Hair follicular keratinocyte (primary cell): ENCODE results near the gene PPP1R3C. TPM values are rescaled to one million over a fixed set of nuclear protein-coding genes. Genes with fewer than 3 reads are reported as not detected.

ENCODE experiments used
- total RNA-seq: library from RNA; depleted of rRNA; stranded (reverse); fragments of >200 nt; gene quantifications from 2 replicates; pipeline ENCODE4 v1.2.3, GENCODE V29; 2015

The PPP1R3C gene
- total RNA-seq: 7.0 and 7.1 TPM in 2 replicates

DNA sequence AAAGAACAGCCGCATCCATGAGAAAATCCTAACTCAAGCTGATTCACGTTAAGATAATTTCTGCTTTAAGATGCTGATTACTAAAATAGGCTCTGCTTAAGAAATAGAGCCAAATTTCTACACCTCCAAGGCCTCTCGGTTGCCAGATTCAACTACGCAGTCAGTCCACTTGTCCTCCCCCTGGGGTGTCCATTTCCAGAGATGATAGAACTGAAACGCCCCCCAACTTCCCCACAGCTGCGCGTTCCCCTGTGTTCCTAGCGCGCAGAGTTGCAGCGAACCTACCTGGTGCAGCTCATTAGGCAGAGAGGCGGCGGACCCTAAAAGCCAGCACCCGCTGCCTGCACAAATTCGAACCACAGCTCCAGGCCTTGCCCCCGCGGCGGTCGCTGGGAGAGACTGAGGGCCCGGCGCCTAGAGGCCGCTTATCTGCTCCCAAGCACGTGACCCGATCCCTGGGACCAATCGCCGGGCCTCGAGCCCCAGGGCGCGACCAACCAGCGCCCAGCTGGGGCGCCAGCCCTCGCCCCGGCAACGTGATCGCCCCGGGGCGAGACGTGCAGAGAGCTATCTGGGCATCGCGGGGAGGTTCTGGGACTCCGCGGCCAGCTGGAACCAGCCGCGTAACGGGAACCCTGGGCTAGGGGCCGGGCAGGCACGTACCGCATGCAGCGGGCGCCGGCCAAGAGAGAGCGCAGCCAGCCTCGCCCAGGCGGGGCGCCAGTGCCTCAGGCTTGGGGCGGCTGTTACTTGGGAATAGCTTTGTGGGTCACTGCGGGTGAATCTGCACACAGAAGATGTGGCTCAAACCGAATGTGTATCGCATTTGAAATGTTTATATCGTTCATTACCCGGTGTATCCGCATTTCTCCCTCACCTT lies at the start of gene PPP1R3C:
Gene PPP1R3C, minus strand, starts transcription at position 401 of the 880 bp plus-strand sequence. Its CDS starts 102 bp downstream, at position 299.

Other genes starting within 250 kb of the PPP1R3C start
- gene HECTD2, start 222.7 kb downstream of the PPP1R3C start, total RNA-seq: 2.8 and 4.3 TPM in 2 replicates
- 18.2 and 23.6 TPM in 2 replicates for gene TNKS2, start 165.4 kb upstream of the PPP1R3C start, total RNA-seq